PC-3 (cell line): Measurements from ENCODE around the gene KMT5B.

ENCODE experiments used
- EZH2 ChIP-seq: fragments of 300-600 bp; sonication (generic); IDR thresholded peaks from one replicate; pipeline ENCODE4 v1.6.1; 2017; ENCODE audit warnings: antibody characterized with exemption, mild to moderate bottlenecking, low read length; ENCODE audit not compliant: unreplicated experiment
- EZH2phosphoT487 ChIP-seq: fragments of 300-600 bp; sonication (generic); IDR thresholded peaks from 2 replicates; pipeline ENCODE4 v1.6.1; 2018; ENCODE audit warnings: mild to moderate bottlenecking, antibody characterized with exemption, low read length, borderline replicate concordance
- TF ChIP-seq, protein P1 (sequence below): fragments of 300-600 bp; sonication (generic); conservative IDR thresholded peaks from 2 replicates; pipeline ENCODE4 v1.5.1; 2017; ENCODE audit warnings: antibody characterized with exemption, low read depth, mild to moderate bottlenecking, low read length

DNA sequence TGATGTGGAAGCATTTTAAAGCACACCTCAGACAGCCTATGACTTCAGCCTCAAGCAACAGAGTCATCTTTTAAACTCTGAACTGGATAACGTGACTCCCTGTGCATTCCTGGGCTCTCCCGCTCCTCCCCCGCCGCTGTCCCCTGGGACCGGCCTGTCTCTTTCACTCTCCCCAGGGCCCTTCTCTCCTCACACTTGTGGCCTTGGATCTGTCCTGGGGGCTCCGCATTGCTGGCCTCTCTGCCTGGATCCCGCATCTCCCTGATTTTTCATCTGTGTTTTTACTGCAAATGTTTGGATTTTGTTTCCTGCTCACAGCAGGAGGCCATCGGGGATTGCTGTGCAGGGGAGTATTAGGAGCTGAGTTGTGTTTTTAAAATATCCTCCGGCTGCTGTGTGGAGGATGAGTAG lies 43.2 kb upstream of the KMT5B start:
- no peak for TF ChIP-seq EZH2
- TF ChIP-seq, protein P1, sequence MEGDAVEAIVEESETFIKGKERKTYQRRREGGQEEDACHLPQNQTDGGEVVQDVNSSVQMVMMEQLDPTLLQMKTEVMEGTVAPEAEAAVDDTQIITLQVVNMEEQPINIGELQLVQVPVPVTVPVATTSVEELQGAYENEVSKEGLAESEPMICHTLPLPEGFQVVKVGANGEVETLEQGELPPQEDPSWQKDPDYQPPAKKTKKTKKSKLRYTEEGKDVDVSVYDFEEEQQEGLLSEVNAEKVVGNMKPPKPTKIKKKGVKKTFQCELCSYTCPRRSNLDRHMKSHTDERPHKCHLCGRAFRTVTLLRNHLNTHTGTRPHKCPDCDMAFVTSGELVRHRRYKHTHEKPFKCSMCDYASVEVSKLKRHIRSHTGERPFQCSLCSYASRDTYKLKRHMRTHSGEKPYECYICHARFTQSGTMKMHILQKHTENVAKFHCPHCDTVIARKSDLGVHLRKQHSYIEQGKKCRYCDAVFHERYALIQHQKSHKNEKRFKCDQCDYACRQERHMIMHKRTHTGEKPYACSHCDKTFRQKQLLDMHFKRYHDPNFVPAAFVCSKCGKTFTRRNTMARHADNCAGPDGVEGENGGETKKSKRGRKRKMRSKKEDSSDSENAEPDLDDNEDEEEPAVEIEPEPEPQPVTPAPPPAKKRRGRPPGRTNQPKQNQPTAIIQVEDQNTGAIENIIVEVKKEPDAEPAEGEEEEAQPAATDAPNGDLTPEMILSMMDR: no peak
- TF ChIP-seq EZH2phosphoT487: no peak
